GM21786 (cell line): ENCODE measurements around the gene PTPN9.
"Not testable (repeated sequence)": the region's sequence is repeated elsewhere in the genome, so short reads cannot be mapped to it uniquely, and the experiment has no call there.

ENCODE experiments used
- ATAC-seq: cut with Tn5 transposase; IDR thresholded peaks from one replicate; pipeline ENCODE4 v1.9.1; 2021; ENCODE audit not compliant: unreplicated experiment

Gene PTPN9

GRCh38 chr15:75583701-75584100 lies 4.6 kb upstream of the PTPN9 start:
- no peak for ATAC-seq

- ATAC-seq, result not testable (repeated sequence)
These were observed 3.8 kb upstream of the PTPN9 start for GRCh38 chr15:75582943-75583342.

GRCh38 chr15:75578173-75578947 lies 755 bp downstream of the PTPN9 start:
- no peak for ATAC-seq

- ATAC-seq, result no peak
These were observed 1.5 kb downstream of the PTPN9 start for GRCh38 chr15:75577401-75578172.

- ATAC-seq, result no peak
These were observed 5.3 kb downstream of the PTPN9 start for GRCh38 chr15:75573648-75574384.

- ATAC-seq, result no peak
These were observed 8.8 kb downstream of the PTPN9 start for GRCh38 chr15:75570126-75570845.

- no peak for ATAC-seq
These were observed 13.8 kb downstream of the PTPN9 start for GRCh38 chr15:75565062-75565970.

- no peak for ATAC-seq
These were observed 17.2 kb downstream of the PTPN9 start for GRCh38 chr15:75561888-75562287.

GRCh38 chr15:75559360-75559759 lies 19.8 kb downstream of the PTPN9 start:
- not testable (repeated sequence) for ATAC-seq

GRCh38 chr15:75558955-75559354 lies 20.2 kb downstream of the PTPN9 start:
- not testable (repeated sequence) for ATAC-seq

GRCh38 chr15:75554717-75555116 lies 24.4 kb downstream of the PTPN9 start:
- no peak for ATAC-seq

GRCh38 chr15:75553659-75554058 lies 25.5 kb downstream of the PTPN9 start:
- ATAC-seq, result no peak

GRCh38 chr15:75551091-75551490 lies 28.0 kb downstream of the PTPN9 start:
- ATAC-seq, result no peak

- ATAC-seq, result no peak
These were observed 34.1 kb downstream of the PTPN9 start for GRCh38 chr15:75545064-75545463.

- ATAC-seq, result no peak
These were observed 34.8 kb downstream of the PTPN9 start for GRCh38 chr15:75544359-75544758.

GRCh38 chr15:75542949-75543545 lies 36.1 kb downstream of the PTPN9 start:
- ATAC-seq, result not testable (repeated sequence)

- no peak for ATAC-seq
These were observed 36.7 kb downstream of the PTPN9 start for GRCh38 chr15:75542386-75542797.

- ATAC-seq, result no peak
These were observed 40.7 kb downstream of the PTPN9 start for GRCh38 chr15:75538376-75538775.

- no peak for ATAC-seq
These were observed 45.2 kb downstream of the PTPN9 start for GRCh38 chr15:75533945-75534344.
